Activated CD8-positive, alpha-beta memory T cell treated with anti-CD3 and anti-CD28 coated beads for 1 hour (primary cell): ENCODE results near the gene MYH1.

Experiments used
- DNase-seq, 2 donors: peaks; one replicate each; pipeline ENCODE4 v3.0.0-alpha.2; 2020; ENCODE audit warnings: low read depth in 1 of 2; ENCODE audit errors: extremely low read depth in 1 of 2

MYH1 gene

DNA sequence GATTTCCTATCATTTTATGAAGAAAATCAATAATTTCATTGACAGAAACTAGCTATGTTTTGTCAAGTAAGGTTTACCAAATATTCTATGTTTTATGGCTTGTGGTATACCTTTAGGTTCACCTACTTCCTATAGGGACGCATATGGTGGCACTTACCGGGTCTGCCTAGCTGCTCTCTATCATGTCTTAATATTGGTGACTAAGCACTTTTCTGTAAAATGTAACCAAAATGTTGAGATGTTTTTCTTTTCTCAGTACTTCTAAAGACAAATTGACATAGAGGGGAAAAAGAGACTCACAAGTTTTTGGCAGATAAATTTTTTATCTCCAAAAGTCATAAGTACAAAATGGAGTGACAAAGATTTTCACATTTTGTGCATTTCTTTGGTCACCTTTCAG lies 26.3 kb downstream of the MYH1 start:
- DNase-seq, result no peak

DNA sequence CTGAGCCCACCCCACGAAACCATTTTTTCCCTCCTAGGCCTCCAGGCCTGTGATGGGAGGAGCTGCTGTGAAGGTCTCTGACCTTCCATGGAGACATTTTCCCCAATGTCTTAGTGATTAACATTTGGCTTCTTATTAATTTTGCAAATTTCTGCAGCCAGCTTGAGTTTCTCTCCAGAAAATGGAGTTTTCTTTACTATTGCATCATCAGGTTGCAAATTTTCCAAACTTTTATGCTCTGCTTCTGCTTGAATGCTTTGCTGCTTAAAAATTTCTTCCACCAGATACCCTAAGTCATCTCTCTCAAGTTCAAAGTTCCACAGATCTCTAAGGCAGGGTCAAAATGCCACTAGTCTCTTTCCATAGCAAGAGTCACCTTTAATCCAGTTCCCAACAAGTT lies 36.1 kb downstream of the MYH1 start:
- no peak for DNase-seq

DNA sequence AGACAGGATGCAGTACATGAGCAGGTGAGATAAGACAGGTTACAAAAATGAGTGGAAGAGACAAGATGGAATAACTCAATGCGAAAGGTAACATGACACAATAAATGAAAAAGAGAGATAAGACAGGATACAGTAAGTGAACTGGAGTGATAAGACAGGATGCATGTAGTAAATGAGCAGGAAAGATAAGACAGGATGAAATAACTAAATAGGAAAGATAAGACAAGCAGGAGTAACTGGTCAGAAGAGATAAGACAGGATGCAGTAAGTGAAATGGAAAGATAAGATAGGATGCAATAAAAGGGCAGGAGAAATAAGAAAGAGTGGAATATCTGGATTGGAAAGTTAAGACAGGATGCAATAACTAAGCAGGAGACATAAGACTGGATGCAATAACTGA lies 40.6 kb downstream of the MYH1 start:
- DNase-seq, result no peak

- DNase-seq, result no peak
Observed at GRCh38 chr17:10474536-10474935, 43.8 kb downstream of the MYH1 start.

GRCh38 chr17:10471858-10472257 lies 46.5 kb downstream of the MYH1 start:
- DNase-seq, result no peak

GRCh38 chr17:10469459-10469858 lies 48.9 kb downstream of the MYH1 start, which contains the start of gene MYH4:
Gene MYH4 (minus strand): TSS chr17:10469559. CDS start chr17:10466745, 2,814 bp downstream.
- DNase-seq, result no peak

- no peak for DNase-seq
Observed at GRCh38 chr17:10463402-10463801, 54.9 kb downstream of the MYH1 start.

- no peak for DNase-seq
Observed at GRCh38 chr17:10460062-10460461, 58.3 kb downstream of the MYH1 start.

DNA sequence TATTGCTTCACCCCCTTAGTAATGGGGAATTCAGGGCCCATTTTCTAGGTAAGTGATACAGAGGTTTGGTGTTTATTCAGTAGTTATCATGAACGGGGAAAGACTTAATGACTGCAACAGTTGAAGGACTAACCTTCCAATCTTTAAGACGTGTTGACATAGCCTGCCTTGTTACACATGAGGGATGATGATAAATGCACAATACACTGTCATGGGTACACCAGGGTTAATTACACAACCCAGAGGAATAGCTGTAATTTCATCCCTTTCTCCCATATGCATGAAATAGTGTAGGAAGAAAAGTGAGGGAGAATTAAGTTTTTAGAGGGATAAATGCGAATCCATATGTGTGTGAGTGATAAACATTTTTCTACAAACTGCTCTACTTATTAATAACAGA lies 59.6 kb downstream of the MYH1 start:
- no peak for DNase-seq

- no peak for DNase-seq
Observed at GRCh38 chr17:10457952-10458351, 60.4 kb downstream of the MYH1 start.

- DNase-seq, result no peak
Observed at GRCh38 chr17:10447026-10447931, 71.1 kb downstream of the MYH1 start.
